Sigmoid colon (tissue), 7 donors: ENCODE results near the gene RBM38. TPM values are rescaled to one million over a fixed set of nuclear protein-coding genes. Genes with fewer than 3 reads are reported as not detected.
A peak's percentile ranks its signal among the peaks of the same experiment; 100 is the strongest.

Source experiments
- DNase-seq: peaks from one replicate; pipeline ENCODE4 v3.0.0-alpha.2; 2019
- H3K27ac ChIP-seq, 4 donors: fragments of 200-600 bp; sonication (generic); one replicate each; pipeline ENCODE4 v1.5.1; 2016 to 2019; ENCODE audit warnings: mild to moderate bottlenecking in 1 of 4
- H3K27me3 ChIP-seq, 3 donors: fragments of 200-600 bp; sonication (generic); one replicate each; pipeline ENCODE4 v1.5.1; 2019; ENCODE audit warnings: mild to moderate bottlenecking in 1 of 3
- H3K36me3 ChIP-seq, 4 donors: fragments of 200-600 bp; sonication (generic); one replicate each; pipeline ENCODE4 v1.5.1; 2016 to 2019
- H3K4me1 ChIP-seq, 4 donors: fragments of 200-600 bp; sonication (generic); one replicate each; pipeline ENCODE4 v1.5.1; 2017 to 2019
- H3K4me3 ChIP-seq, 4 donors: fragments of 200-600 bp; sonication (generic); one replicate each; pipeline ENCODE4 v1.5.1; 2017 to 2019; ENCODE audit warnings: mild to moderate bottlenecking in 2 of 4, moderate library complexity in 1 of 4
- H3K9me3 ChIP-seq, 4 donors: fragments of 200-600 bp in 3 of 4; sonication (generic) in 3 of 4; one replicate each; pipeline versions ENCODE4 v1.5.1 to v1.6.1; 2013 to 2019
- CTCF ChIP-seq, 4 experiments: fragments of 450-650 bp in 3 of 4; fragments of 200-600 bp in 1 of 4; IDR thresholded peaks; one replicate each; pipeline ENCODE4 v1.5.1; 2016 to 2019; ENCODE audit warnings: antibody characterized with exemption in 4 of 4, mild to moderate bottlenecking in 3 of 4, moderate library complexity in 2 of 4
- EP300 ChIP-seq, 4 donors: sonication (generic); formaldehyde crosslinking; IDR thresholded peaks; one replicate each; pipeline ENCODE4 v1.6.1; 2017; ENCODE audit warnings: antibody characterized with exemption in 4 of 4
- POLR2A ChIP-seq, 2 donors: fragments of 450-650 bp; IDR thresholded peaks; one replicate each; pipeline ENCODE4 v1.6.1; 2016; ENCODE audit warnings: antibody characterized with exemption in 2 of 2, mild to moderate bottlenecking in 2 of 2, moderate library complexity in 2 of 2
- POLR2AphosphoS5 ChIP-seq, 4 donors: sonication (generic); formaldehyde crosslinking; IDR thresholded peaks; one replicate each; pipeline ENCODE4 v1.6.1; 2017; ENCODE audit warnings: antibody characterized with exemption in 4 of 4
- WGBS, 2 donors: extraction: QIAGEN DNeasy Blood & Tissue Kit; methylation state at CpG; one replicate each; pipeline ENCODE4 v1.1.7; 2013; 5-methylcytosine and 5-hydroxymethylcytosine counted together
- intact Hi-C: fragments of 100-400 bp; cut with DNase I; formaldehyde crosslinking; loops from one replicate; pipeline ENCODE4 v1.15.1; 2023
- polyA plus RNA-seq, 3 donors: library from polyadenylated mRNA; stranded (reverse); fragments of 200-250 nt; gene quantifications; one replicate each; pipeline ENCODE4 v1.2.3, GENCODE V29; 2013
- total RNA-seq, 4 donors: library from RNA; depleted of rRNA; stranded (reverse); fragments of >200 nt; gene quantifications; one replicate each; pipeline ENCODE4 v1.1.0, GENCODE V29; 2016
- donor health status: healthy with polysubstance abuse.
- donor health status: Bipolar disorder and iron deficiency.
- donor health status: healthy.

RBM38 gene
- total and polyA plus RNA-seq, 7 donors: 31.4 to 94.2 (median 59.9) TPM

GRCh38 chr20:57435498-57436222, 44.5 kb downstream of the RBM38 start:
- 16 to 38% methylated on average over 25 of the region's 25 CpGs for WGBS, 2 donors
- H3K27ac ChIP-seq: peak overlapping the region; percentile 93 to 99 (median 95)
- intact Hi-C loops: loop anchor here (2.0 kb wide), 1 partner anchor 59 kb away; no protein-coding TSS in a partner anchor
- peak; percentile 83 for DNase-seq
- H3K4me3 ChIP-seq: no peak overlapping the region
- H3K36me3 ChIP-seq: no peaks in the 10 kb centered on the region
- H3K27me3 ChIP-seq: no peaks in the 10 kb centered on the region
- H3K4me1 ChIP-seq: peaks cover 0 to 69% (median 65%) of the 10 kb centered on the region in 4 donors
- TF ChIP-seq POLR2AphosphoS5 (IDR thresholded peaks at IDR 0.05): no peak
- no peaks in the 10 kb centered on the region for H3K9me3 ChIP-seq

GRCh38 chr20:57436223-57436545, 45.0 kb downstream of the RBM38 start:
- intact Hi-C loops: loop anchor here (2.0 kb wide), 1 partner anchor 59 kb away; no protein-coding TSS in a partner anchor
- Histone ChIP-seq H3K4me3 (no peak overlapping the region), H3K36me3 (no peaks in the 10 kb centered on the region), H3K27me3 (no peaks in the 10 kb centered on the region), H3K9me3 (no peaks in the 10 kb centered on the region), H3K4me1 (peaks cover 0 to 75% (median 70%) of the 10 kb centered on the region in 4 donors), H3K27ac (peak overlapping the region; percentile 93 to 99 (median 95))
- DNase-seq: no peak
- 84 to 92% methylated on average over 6 of the region's 6 CpGs for WGBS, 2 donors
- no peak for TF ChIP-seq CTCF (IDR thresholded peaks at IDR 0.05)
- TF ChIP-seq EP300 (IDR thresholded peaks at IDR 0.05): no peak
- TF ChIP-seq POLR2A (IDR thresholded peaks at IDR 0.05): no peak
- no peak for TF ChIP-seq POLR2AphosphoS5 (IDR thresholded peaks at IDR 0.05)

- H3K36me3 ChIP-seq: no peaks in the 10 kb centered on the region
- no peak overlapping the region for H3K4me3 ChIP-seq
- no peaks in the 10 kb centered on the region for H3K9me3 ChIP-seq
- DNase-seq: no peak
- H3K27me3 ChIP-seq: no peaks in the 10 kb centered on the region
- TF ChIP-seq POLR2A (IDR thresholded peaks at IDR 0.05): no peak
- no peak for TF ChIP-seq CTCF (IDR thresholded peaks at IDR 0.05)
- TF ChIP-seq EP300 (IDR thresholded peaks at IDR 0.05): no peak
- TF ChIP-seq POLR2AphosphoS5 (IDR thresholded peaks at IDR 0.05): no peak
- intact Hi-C loops: loop anchor here (2.0 kb wide), 1 partner anchor 58 kb away; no protein-coding TSS in a partner anchor
- WGBS, 2 donors: 86 to 92% methylated on average over 9 of the region's 9 CpGs
- peak overlapping the region; percentile 93 to 99 (median 95) for H3K27ac ChIP-seq
- H3K4me1 ChIP-seq: peaks cover 0 to 86% (median 80%) of the 10 kb centered on the region in 4 donors
These were observed 46.1 kb downstream of the RBM38 start for GRCh38 chr20:57437267-57437666.

- no peak for DNase-seq
- Histone ChIP-seq H3K27me3 (no peaks in the 10 kb centered on the region), H3K4me1 (peaks cover 0 to 89% (median 82%) of the 10 kb centered on the region in 4 donors), H3K9me3 (no peaks in the 10 kb centered on the region), H3K36me3 (no peaks in the 10 kb centered on the region), H3K4me3 (no peak overlapping the region), H3K27ac (peak overlapping the region; percentile 93 to 99 (median 95))
- intact Hi-C loops: loop anchor here (2.0 kb wide), 1 partner anchor 57 kb away; no protein-coding TSS in a partner anchor
- WGBS, 2 donors: 78% methylated on average over 18 of the region's 18 CpGs
- TF ChIP-seq POLR2A (IDR thresholded peaks at IDR 0.05) (no peak), POLR2AphosphoS5 (IDR thresholded peaks at IDR 0.05) (peak; percentile 19 to 70 (median 38)), EP300 (IDR thresholded peaks at IDR 0.05) (peak in 1 of 4 donors; percentile 65), CTCF (IDR thresholded peaks at IDR 0.05) (no peak)
These were observed 46.6 kb downstream of the RBM38 start for GRCh38 chr20:57437672-57438330.

GRCh38 chr20:57438552-57438951, 47.4 kb downstream of the RBM38 start:
- no peaks in the 10 kb centered on the region for H3K9me3 ChIP-seq
- no peaks in the 10 kb centered on the region for H3K36me3 ChIP-seq
- peaks cover 0 to 89% (median 82%) of the 10 kb centered on the region in 4 donors for H3K4me1 ChIP-seq
- H3K27ac ChIP-seq: peak overlapping the region; percentile 93 to 99 (median 95)
- TF ChIP-seq CTCF (IDR thresholded peaks at IDR 0.05): no peak
- no peak for TF ChIP-seq EP300 (IDR thresholded peaks at IDR 0.05)
- no peak for TF ChIP-seq POLR2A (IDR thresholded peaks at IDR 0.05)
- peak in 3 of 4 donors; percentile 12 to 60 (median 21) for TF ChIP-seq POLR2AphosphoS5 (IDR thresholded peaks at IDR 0.05)
- 57 to 71% methylated on average over 5 of the region's 5 CpGs for WGBS, 2 donors
- no peaks in the 10 kb centered on the region for H3K27me3 ChIP-seq
- no peak for DNase-seq
- no peak overlapping the region for H3K4me3 ChIP-seq
- intact Hi-C loops: no loop called here
